Pancreas (tissue), 10 donors: ENCODE results near the gene AGBL5. TPM values are rescaled to one million over a fixed set of nuclear protein-coding genes. Genes with fewer than 3 reads are reported as not detected.

Experiments
- ATAC-seq, 4 donors: fragments of 200-7000 bp; cut with Tn5 transposase; one replicate each; pipeline versions ENCODE4 v1.8.0 to v1.9.1; 2020; ENCODE audit warnings: mild to moderate bottlenecking in 4 of 4, moderate library complexity in 4 of 4
- DNase-seq, 6 donors: peaks; one replicate each; pipeline ENCODE4 v3.0.0-alpha.2; 2020
- FAIRE-seq: peaks from 2 replicates; lab custom pipeline; 2012; peaks lifted over from hg19 to GRCh38; lab: Jason Lieb, UNC
- H3K27ac ChIP-seq, 4 donors: fragments of 200-600 bp; sonication (generic); 1 replicate in 3 of 4; 2 replicates in 1 of 4; pipeline versions ENCODE4 v1.5.0 to v1.8.0; 2020
- H3K27me3 ChIP-seq, 4 donors: fragments of 200-600 bp; one replicate each; pipeline ENCODE4 v1.8.0; 2021
- H3K36me3 ChIP-seq, 3 donors: fragments of 200-600 bp; sonication (generic) in 1 of 3; one replicate each; pipeline versions ENCODE4 v1.5.0 to v1.8.0; 2020 to 2021
- H3K4me1 ChIP-seq, 3 donors: fragments of 200-600 bp; one replicate each; pipeline ENCODE4 v1.8.0; 2021
- H3K4me3 ChIP-seq, 4 donors: fragments of 200-600 bp; sonication (generic) in 2 of 4; one replicate each; pipeline versions ENCODE4 v1.5.0 to v1.8.0; 2020 to 2021
- H3K9me3 ChIP-seq, 4 donors: fragments of 200-600 bp; one replicate each; pipeline ENCODE4 v1.8.0; 2021
- WGBS, 2 donors: extraction: QIAGEN DNeasy Blood & Tissue Kit; methylation state at CpG; one replicate each; pipeline ENCODE4 v1.1.7; 2013; 5-methylcytosine and 5-hydroxymethylcytosine counted together
- intact Hi-C, 3 donors: fragments of 100-400 bp; cut with DNase I; formaldehyde crosslinking; loops; one replicate each; pipeline versions ENCODE4 v1.11.1 to v1.14.2; 2022
- polyA plus RNA-seq, 2 donors: library from polyadenylated mRNA; stranded (reverse); fragments of 200-250 nt; gene quantifications; one replicate each; pipeline ENCODE4 v1.2.3, GENCODE V29; 2013
- total RNA-seq, 6 donors: library from RNA; stranded (reverse); fragmentation: NEBNext Ultra II Directional in 4 of 6; extraction: Animal tissue kit (Norgen Biotek cat#: 25700) in 4 of 6; gene quantifications; one replicate each; pipeline versions ENCODE4 v1.2.1 to v1.2.4, GENCODE V29; 2021 to 2023
- TF ChIP-seq, protein P1 (sequence below), 4 donors: fragments of 200-600 bp; sonication (generic) in 3 of 4; IDR thresholded peaks; one replicate each; pipeline versions ENCODE4 v1.5.0 to v1.8.0; 2021; ENCODE audit warnings: antibody characterized with exemption in 4 of 4
- donor health status: healthy with polysubstance abuse.
- donor health status: DM: no; HTN: no; CAD: no; lungs with moderate emphysema.
- donor health status: DM: no; HTN: no; CAD: no.
- donor health status: control.
- donor health status: control.
- donor health status: Bipolar disorder and iron deficiency.
- donor health status: DM: yes; HTN: yes; CAD: no.
- donor health status: DM: no; HTN: no; CAD: no.
- donor health status: DM: no; HTN: no; CAD: no.
- donor health status: DM: yes; HTN: yes; CAD: no.

AGBL5 gene
- total and polyA plus RNA-seq, 8 donors, result 8.2 to 15.5 (median 11.2) TPM

GRCh38 chr2:27042985-27043634, 8.4 kb upstream of the AGBL5 start:
- DNase-seq, result no peak
- 90 to 92% methylated on average over 7 of the region's 7 CpGs for WGBS, 2 donors
- H3K27ac ChIP-seq, result no peak overlapping the region
- H3K36me3 ChIP-seq, result peaks cover 15 to 32% (median 22%) of the 10 kb centered on the region in 3 donors
- TF ChIP-seq, protein P1, sequence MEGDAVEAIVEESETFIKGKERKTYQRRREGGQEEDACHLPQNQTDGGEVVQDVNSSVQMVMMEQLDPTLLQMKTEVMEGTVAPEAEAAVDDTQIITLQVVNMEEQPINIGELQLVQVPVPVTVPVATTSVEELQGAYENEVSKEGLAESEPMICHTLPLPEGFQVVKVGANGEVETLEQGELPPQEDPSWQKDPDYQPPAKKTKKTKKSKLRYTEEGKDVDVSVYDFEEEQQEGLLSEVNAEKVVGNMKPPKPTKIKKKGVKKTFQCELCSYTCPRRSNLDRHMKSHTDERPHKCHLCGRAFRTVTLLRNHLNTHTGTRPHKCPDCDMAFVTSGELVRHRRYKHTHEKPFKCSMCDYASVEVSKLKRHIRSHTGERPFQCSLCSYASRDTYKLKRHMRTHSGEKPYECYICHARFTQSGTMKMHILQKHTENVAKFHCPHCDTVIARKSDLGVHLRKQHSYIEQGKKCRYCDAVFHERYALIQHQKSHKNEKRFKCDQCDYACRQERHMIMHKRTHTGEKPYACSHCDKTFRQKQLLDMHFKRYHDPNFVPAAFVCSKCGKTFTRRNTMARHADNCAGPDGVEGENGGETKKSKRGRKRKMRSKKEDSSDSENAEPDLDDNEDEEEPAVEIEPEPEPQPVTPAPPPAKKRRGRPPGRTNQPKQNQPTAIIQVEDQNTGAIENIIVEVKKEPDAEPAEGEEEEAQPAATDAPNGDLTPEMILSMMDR (IDR thresholded peaks at IDR 0.05), result no peak
- intact Hi-C loops, result no loop called here
- ATAC-seq, result no peak
- H3K27me3 ChIP-seq, result no peaks in the 10 kb centered on the region
- FAIRE-seq, result no peak
- H3K9me3 ChIP-seq, result no peaks in the 10 kb centered on the region
- no peaks in the 10 kb centered on the region for H3K4me1 ChIP-seq
- no peak overlapping the region for H3K4me3 ChIP-seq

DNA sequence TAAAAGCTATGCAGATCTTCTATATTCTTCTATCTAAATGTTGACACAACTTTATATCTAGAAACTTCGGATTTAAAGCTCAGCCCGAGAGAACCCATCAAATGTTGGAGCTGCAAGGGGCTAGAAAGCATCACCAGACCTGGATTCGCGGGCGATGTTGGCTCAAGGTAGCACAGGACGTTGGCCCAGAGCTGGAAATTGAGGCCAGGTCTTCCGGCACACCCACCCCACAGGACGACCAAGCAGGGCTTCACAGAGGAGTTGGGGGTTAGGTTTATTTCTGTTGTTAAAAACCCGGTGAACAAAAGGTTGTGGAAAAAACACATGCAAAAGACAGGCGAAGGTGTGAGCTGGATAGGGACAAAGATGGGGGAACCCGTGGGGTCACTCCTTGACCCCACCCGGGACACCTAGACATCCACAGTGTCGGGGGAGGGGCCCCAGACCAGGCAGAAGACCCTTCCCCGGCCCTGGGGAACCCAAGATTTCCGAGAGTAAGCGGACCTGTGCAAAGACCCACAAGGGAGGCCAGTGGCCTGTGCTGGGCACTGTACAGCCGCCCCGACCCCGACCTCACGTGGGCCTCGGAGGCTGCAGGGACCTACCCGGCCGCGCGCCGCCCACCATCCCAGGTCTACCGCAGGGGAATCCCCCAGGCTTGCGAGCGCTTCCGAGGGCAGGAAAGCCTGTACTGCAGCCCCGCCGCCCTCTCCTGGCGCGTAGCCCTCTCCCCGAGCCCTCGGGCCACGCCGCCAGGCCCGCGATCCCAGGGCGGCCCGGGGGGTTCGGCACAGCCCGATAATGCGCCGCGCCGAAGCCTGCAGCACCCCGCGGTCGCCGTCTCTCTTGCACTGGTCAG, 1.8 kb upstream of the AGBL5 start:
- 14 to 21% methylated on average over 41 to 52 of the region's 52 CpGs for WGBS, 2 donors

GRCh38 chr2:27050281-27050995, 1.0 kb upstream of the AGBL5 start:
- H3K27me3 ChIP-seq, result no peaks in the 10 kb centered on the region
- peaks cover 0 to 6% (median 0%) of the 10 kb centered on the region in 3 donors for H3K4me1 ChIP-seq
- TF ChIP-seq, protein P1 (IDR thresholded peaks at IDR 0.05), result peak in 1 of 4 donors; percentile 25
- DNase-seq (peak; percentile 84 to 96 (median 90)), ATAC-seq (peak; percentile 77 to 86 (median 80)), FAIRE-seq (no peak)
- WGBS, 2 donors, result 0% methylated on average over 48 of the region's 48 CpGs
- intact Hi-C loops, result no loop called here
- peak overlapping the region; percentile 58 to 81 (median 71) for H3K27ac ChIP-seq
- peaks cover 0 to 5% (median 0%) of the 10 kb centered on the region in 3 donors for H3K36me3 ChIP-seq
- no peaks in the 10 kb centered on the region for H3K9me3 ChIP-seq
- peak overlapping the region; percentile 86 to 90 (median 89) for H3K4me3 ChIP-seq

More for the DNA sequence above, 1.8 kb upstream of the AGBL5 start:
- peak; percentile 14 to 36 (median 32) for ATAC-seq
- TF ChIP-seq, protein P1 (IDR thresholded peaks at IDR 0.05), result no peak
- peak in 5 of 6 donors; percentile 34 to 85 (median 72) for DNase-seq
- intact Hi-C loops, result no loop called here
- Histone ChIP-seq H3K4me1 (peaks cover 0 to 6% (median 0%) of the 10 kb centered on the region in 3 donors), H3K4me3 (peak overlapping the region; percentile 81 to 90 (median 89)), H3K27ac (peak overlapping the region; percentile 58 to 81 (median 71)), H3K36me3 (no peaks in the 10 kb centered on the region), H3K27me3 (no peaks in the 10 kb centered on the region), H3K9me3 (no peaks in the 10 kb centered on the region)
- no peak for FAIRE-seq

GRCh38 chr2:27051902-27052645, 606 bp downstream of the AGBL5 start:
- intact Hi-C loops, result no loop called here
- H3K36me3 ChIP-seq, result peaks cover 0 to 13% (median 2%) of the 10 kb centered on the region in 3 donors
- H3K27ac ChIP-seq, result peak overlapping the region; percentile 52 to 81 (median 70)
- FAIRE-seq, result no peak
- peak in 1 of 4 donors; percentile 0 for ATAC-seq
- peak overlapping the region; percentile 86 to 90 (median 89) for H3K4me3 ChIP-seq
- TF ChIP-seq, protein P1 (IDR thresholded peaks at IDR 0.05), result no peak
- H3K27me3 ChIP-seq, result no peaks in the 10 kb centered on the region
- peaks cover 0 to 6% (median 0%) of the 10 kb centered on the region in 3 donors for H3K4me1 ChIP-seq
- peak; percentile 44 to 89 (median 69) for DNase-seq
- 2 to 4% methylated on average over 24 of the region's 24 CpGs for WGBS, 2 donors
- H3K9me3 ChIP-seq, result no peaks in the 10 kb centered on the region
